Astrocyte of the cerebellum (primary cell): ENCODE results near the gene PDZD8.

Experiments
- DNase-seq: peaks from one replicate; pipeline ENCODE4 v3.0.0-alpha.2; 2011; ENCODE audit warnings: low read depth
- H3K4me3 ChIP-seq: 2 replicates; pipeline ENCODE4 v1.5.1; 2011; ENCODE audit warnings: mild to moderate bottlenecking, low read depth, low read length, moderate library complexity
- CTCF ChIP-seq: IDR thresholded peaks from 2 replicates; pipeline ENCODE4 v1.5.1; 2012; ENCODE audit warnings: low read length, low read depth, moderate library complexity, mild to moderate bottlenecking; ENCODE audit errors: missing control alignments
- in situ Hi-C: cut with HindIII; loops from 2 replicates; pipeline ENCODE4 v1.10.0; 2017; ENCODE audit warnings: low sequenced_read_pairs

PDZD8 gene

DNA sequence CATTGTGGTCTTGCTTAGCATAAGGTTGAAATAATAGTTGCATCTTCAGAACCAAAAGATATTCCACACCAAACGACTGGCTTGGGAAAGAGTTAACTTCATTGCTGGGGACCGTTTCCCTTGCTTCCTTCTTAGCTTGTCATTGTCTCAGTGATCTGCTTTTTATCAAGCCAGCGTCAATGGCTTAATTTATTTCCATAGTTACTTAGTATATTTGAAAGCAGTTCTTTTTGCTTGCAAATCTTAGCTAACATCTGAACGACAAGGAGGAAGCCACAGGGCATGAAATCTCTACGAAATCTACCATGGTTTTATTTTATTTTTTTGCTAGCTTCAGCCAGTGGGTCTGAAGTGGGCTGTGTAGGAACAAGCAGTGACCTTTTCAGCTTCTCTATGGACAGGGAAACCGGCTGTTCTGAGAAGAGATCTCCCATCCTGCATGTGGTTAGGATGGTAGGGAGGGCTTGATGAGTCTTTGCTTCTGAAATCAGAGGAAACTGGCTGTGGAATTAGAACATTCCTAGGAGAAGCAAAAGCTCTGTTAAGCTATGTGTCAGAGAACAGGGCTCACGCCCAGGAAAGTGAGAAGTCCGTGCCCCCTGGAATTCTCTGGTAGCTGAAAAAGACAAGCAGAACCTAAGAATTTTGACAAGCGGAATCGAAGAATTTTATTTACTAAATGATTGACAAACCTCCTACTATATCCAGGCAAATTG lies 126.3 kb downstream of the PDZD8 start:
- no peak overlapping the region for H3K4me3 ChIP-seq
- no peak for DNase-seq
- in situ Hi-C loops = no loop called here
- no peak for TF ChIP-seq CTCF

- H3K4me3 ChIP-seq = no peak overlapping the region
- DNase-seq = no peak
- in situ Hi-C loops = no loop called here
- no peak for TF ChIP-seq CTCF
Observed at GRCh38 chr10:117246997-117247671, 128.1 kb downstream of the PDZD8 start.

DNA sequence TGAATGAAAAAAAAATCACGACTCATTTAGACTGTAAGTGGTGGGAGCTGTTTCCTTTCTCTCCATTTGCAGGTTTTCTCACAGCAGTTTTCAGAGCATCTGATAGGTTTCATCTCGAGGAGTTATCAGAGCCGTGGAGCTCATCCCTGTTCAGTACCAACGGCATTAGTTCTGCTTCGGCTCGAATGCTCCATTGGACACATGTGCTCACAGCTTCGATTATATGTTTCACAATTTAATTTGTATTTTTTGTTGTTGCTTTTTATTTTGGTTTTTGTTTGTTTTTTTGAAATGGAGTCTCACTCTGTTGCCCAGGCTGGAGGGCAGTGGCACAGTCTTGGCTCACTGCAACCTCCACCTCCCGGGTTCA lies 132.8 kb downstream of the PDZD8 start:
- TF ChIP-seq CTCF = no peak
- no peak overlapping the region for H3K4me3 ChIP-seq
- in situ Hi-C loops = no loop called here
- DNase-seq = no peak

DNA sequence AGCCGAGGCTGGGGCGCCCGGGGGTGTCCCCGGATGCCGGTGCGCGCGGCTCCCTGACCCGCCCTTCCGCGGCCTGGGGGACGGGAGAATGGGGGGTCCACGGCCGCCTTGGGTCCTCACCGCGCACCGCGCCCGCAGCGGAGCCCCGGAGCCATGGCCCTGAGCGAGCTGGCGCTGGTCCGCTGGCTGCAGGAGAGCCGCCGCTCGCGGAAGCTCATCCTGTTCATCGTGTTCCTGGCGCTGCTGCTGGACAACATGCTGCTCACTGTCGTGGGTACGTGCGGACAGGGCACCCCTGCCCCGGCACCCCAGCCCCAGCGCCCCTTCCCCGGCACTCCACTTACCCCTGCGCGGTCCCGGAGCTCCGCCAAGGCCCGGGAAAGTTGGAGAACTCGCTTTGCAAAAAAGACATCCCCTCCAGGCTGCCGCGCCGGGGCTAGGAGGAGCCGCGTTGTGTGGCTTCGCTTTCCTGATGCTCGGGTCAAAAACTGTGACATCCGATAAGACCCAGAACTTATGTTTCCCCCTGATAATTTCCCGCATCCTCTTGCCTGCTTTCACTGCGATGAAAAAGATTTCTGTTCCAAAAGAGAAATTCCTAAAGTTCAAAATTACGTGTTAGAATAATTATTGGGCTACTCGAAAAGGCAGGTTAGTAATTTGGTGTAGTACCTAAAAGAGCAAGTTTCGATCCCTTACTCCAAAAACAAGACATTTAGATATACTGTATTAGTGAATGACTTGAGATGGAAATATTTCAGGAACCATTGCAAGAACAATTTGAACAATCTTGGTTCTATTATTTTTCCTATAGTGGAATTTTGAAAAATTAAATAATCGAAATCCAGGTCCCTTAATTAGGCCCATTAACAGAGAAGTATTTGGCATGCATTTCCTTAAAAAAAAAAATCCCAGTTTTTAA lies 133.4 kb downstream of the PDZD8 start:
- no peak for TF ChIP-seq CTCF
- H3K4me3 ChIP-seq = no peak overlapping the region
- DNase-seq = no peak
- in situ Hi-C loops = no loop called here

GRCh38 chr10:117240621-117241529 lies 134.4 kb downstream of the PDZD8 start, which contains the start of gene SLC18A2:
Gene SLC18A2, plus strand, starts transcription at chr10:117241114. Its CDS starts 580 bp downstream, at chr10:117241694.
- TF ChIP-seq CTCF = no peak
- in situ Hi-C loops = no loop called here
- DNase-seq = no peak
- no peak within 1 kb of the TSS for H3K4me3 ChIP-seq
